Nephron progenitor cell (in vitro differentiated cells): ENCODE results near the gene TFEC.
"Not testable (repeated sequence)": the region's sequence is repeated elsewhere in the genome, so short reads cannot be mapped to it uniquely, and the experiment has no call there.

ENCODE experiments used
- DNase-seq: peaks from one replicate; pipeline ENCODE4 v3.0.0; 2021
- H3K27ac Mint-ChIP-seq: 2 replicates; pipeline ENCODE4 v1.8.0; 2021; ENCODE audit warnings: mild to moderate bottlenecking, moderate library complexity, mixed read lengths
- H3K27me3 Mint-ChIP-seq: 2 replicates; pipeline ENCODE4 v1.8.0; 2021; ENCODE audit warnings: mild to moderate bottlenecking, low read depth, mixed read lengths; ENCODE audit not compliant: poor library complexity
- H3K36me3 Mint-ChIP-seq: 2 replicates; pipeline ENCODE4 v1.8.0; 2021; ENCODE audit warnings: low read depth, mixed read lengths
- H3K4me1 Mint-ChIP-seq: 2 replicates; pipeline ENCODE4 v1.8.0; 2021; ENCODE audit warnings: mixed read lengths
- H3K4me3 Mint-ChIP-seq: 2 replicates; pipeline ENCODE4 v1.8.0; 2021; ENCODE audit warnings: mild to moderate bottlenecking, moderate library complexity, mixed read lengths
- H3K9me3 Mint-ChIP-seq: 2 replicates; pipeline ENCODE4 v1.8.0; 2021; ENCODE audit warnings: mild to moderate bottlenecking, moderate library complexity, mixed read lengths
- CTCF ChIP-seq: fragments of 200-600 bp; sonication (generic); IDR thresholded peaks from 2 replicates; pipeline ENCODE4 v1.5.0; 2021; ENCODE audit warnings: antibody characterized with exemption

The TFEC gene

GRCh38 chr7:115937960-115938359 is 92.6 kb downstream of the TFEC start:
- no peaks in the 10 kb centered on the region for H3K9me3 Mint-ChIP-seq
- no peak overlapping the region for H3K4me3 Mint-ChIP-seq

GRCh38 chr7:115933471-115933870 is 97.1 kb downstream of the TFEC start:
- DNase-seq = no peak
- H3K4me1 Mint-ChIP-seq = no peaks in the 10 kb centered on the region
- no peaks in the 10 kb centered on the region for H3K27me3 Mint-ChIP-seq
- TF ChIP-seq CTCF = no peak
- H3K9me3 Mint-ChIP-seq = no peaks in the 10 kb centered on the region
- H3K27ac Mint-ChIP-seq = no peak overlapping the region
- H3K36me3 Mint-ChIP-seq = no peaks in the 10 kb centered on the region
- H3K4me3 Mint-ChIP-seq = no peak overlapping the region

More at GRCh38 chr7:115937960-115938359, 92.6 kb downstream of the TFEC start:
- H3K36me3 Mint-ChIP-seq = no peaks in the 10 kb centered on the region
- H3K27ac Mint-ChIP-seq = no peak overlapping the region
- no peaks in the 10 kb centered on the region for H3K4me1 Mint-ChIP-seq
- H3K27me3 Mint-ChIP-seq = no peaks in the 10 kb centered on the region
- no peak for TF ChIP-seq CTCF
- no peak for DNase-seq

GRCh38 chr7:115932880-115933279 is 97.7 kb downstream of the TFEC start:
- no peaks in the 10 kb centered on the region for H3K4me1 Mint-ChIP-seq
- H3K4me3 Mint-ChIP-seq = no peak overlapping the region
- H3K27me3 Mint-ChIP-seq = no peaks in the 10 kb centered on the region
- no peaks in the 10 kb centered on the region for H3K36me3 Mint-ChIP-seq
- no peak overlapping the region for H3K27ac Mint-ChIP-seq
- no peak for DNase-seq
- TF ChIP-seq CTCF = no peak
- H3K9me3 Mint-ChIP-seq = no peaks in the 10 kb centered on the region

- H3K9me3 Mint-ChIP-seq, H3K27ac Mint-ChIP-seq, H3K4me1 Mint-ChIP-seq, DNase-seq, H3K36me3 Mint-ChIP-seq, H3K4me3 Mint-ChIP-seq, H3K27me3 Mint-ChIP-seq: not testable (repeated sequence)
These were observed 100.4 kb downstream of the TFEC start for GRCh38 chr7:115930184-115930583.

- not testable (repeated sequence) for H3K4me3 Mint-ChIP-seq, H3K36me3 Mint-ChIP-seq, DNase-seq, H3K27ac Mint-ChIP-seq, H3K9me3 Mint-ChIP-seq, H3K4me1 Mint-ChIP-seq, H3K27me3 Mint-ChIP-seq
These were observed 100.8 kb downstream of the TFEC start for GRCh38 chr7:115929736-115930135.

GRCh38 chr7:115924411-115924810 is 106.2 kb downstream of the TFEC start:
- Mint-ChIP-seq H3K27ac (no peak overlapping the region), H3K4me1 (no peaks in the 10 kb centered on the region)
- TF ChIP-seq CTCF = no peak

GRCh38 chr7:115920367-115920766 is 110.2 kb downstream of the TFEC start:
- Mint-ChIP-seq H3K4me3 (no peak overlapping the region), H3K4me1 (no peaks in the 10 kb centered on the region), H3K9me3 (no peaks in the 10 kb centered on the region), H3K27ac (no peak overlapping the region), H3K27me3 (peaks cover 3% of the 10 kb centered on the region), H3K36me3 (no peaks in the 10 kb centered on the region)
- TF ChIP-seq CTCF = no peak
- DNase-seq = no peak

More at GRCh38 chr7:115924411-115924810, 106.2 kb downstream of the TFEC start:
- no peak overlapping the region for H3K4me3 Mint-ChIP-seq
- H3K36me3 Mint-ChIP-seq = no peaks in the 10 kb centered on the region
- no peaks in the 10 kb centered on the region for H3K9me3 Mint-ChIP-seq
- H3K27me3 Mint-ChIP-seq = peaks cover 3% of the 10 kb centered on the region
- no peak for DNase-seq
